GM12872 (cell line): ENCODE measurements around the gene HOXD10.

Experiments used
- TF ChIP-seq, protein P1 (sequence below): IDR thresholded peaks from 3 replicates; pipeline ENCODE4 v1.5.1; 2011; ENCODE audit warnings: low read depth, mild to moderate bottlenecking, low read length, moderate library complexity; ENCODE audit not compliant: insufficient read depth

HOXD10 gene

DNA sequence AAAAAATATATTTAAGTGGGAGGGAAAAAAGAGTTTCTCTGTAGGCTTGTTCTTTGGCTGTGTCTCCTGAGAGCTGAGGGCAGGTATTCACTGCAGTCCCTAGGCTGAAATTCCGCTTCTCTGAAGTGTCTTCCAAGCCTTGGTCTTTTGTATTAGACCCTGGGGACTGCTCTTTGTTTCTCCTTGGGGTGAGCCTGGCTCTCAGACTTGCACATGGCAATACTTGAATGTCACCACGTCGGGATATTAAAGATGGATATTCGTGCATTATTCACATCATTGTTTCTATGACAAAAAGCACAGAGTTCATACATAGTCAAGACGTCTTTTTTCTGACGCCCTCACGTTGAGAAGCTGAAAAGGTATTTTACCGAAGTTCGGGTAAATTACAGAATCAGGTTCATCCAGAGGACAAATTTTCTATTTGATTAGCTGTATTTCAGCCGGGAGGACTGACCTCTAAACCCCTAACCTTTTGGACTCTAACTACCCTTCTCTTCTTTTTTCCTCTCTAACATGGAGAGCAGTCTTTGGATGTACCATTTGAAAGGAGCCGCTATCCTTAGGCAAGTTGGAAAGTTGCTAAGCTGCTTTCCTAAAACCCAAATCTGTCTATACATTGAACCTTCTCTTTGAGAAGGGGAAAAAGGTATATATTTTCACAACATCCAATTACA lies 38.1 kb downstream of the HOXD10 start:
- TF ChIP-seq, protein P1, sequence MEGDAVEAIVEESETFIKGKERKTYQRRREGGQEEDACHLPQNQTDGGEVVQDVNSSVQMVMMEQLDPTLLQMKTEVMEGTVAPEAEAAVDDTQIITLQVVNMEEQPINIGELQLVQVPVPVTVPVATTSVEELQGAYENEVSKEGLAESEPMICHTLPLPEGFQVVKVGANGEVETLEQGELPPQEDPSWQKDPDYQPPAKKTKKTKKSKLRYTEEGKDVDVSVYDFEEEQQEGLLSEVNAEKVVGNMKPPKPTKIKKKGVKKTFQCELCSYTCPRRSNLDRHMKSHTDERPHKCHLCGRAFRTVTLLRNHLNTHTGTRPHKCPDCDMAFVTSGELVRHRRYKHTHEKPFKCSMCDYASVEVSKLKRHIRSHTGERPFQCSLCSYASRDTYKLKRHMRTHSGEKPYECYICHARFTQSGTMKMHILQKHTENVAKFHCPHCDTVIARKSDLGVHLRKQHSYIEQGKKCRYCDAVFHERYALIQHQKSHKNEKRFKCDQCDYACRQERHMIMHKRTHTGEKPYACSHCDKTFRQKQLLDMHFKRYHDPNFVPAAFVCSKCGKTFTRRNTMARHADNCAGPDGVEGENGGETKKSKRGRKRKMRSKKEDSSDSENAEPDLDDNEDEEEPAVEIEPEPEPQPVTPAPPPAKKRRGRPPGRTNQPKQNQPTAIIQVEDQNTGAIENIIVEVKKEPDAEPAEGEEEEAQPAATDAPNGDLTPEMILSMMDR, result no peak

DNA sequence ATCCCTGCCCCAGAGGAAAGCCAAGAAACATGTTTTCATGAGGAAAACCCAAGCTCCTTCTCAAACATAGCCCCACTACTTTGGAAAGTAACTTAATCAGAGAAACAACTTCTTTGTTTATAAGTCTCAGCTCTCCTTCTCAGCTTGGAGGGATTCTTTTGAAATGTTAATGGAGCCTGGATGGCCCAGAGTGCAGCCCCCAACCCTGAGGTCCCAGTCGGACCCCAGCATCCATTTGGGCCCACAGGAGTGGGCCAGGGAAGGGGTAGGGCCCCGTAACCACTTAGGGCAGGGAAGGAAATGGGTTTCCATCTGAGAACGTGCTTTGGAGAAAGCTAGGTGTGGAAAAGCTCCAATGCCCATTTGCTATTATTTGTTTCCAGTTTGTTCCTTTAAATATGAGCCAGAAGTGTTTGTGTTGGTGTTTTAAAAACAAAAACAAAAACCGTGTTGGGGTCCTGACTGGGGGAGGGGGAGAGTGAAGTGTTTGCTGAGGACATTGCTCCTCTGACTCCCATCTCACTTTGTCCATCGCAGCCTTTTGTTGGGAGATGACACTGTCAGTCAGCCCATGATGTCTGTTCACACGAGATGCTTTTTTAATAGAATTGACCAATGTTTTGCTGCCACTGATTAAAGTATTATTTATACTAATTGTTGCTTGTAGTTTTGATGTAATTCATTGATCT lies 38.9 kb downstream of the HOXD10 start:
- TF ChIP-seq, protein P1, result no peak

DNA sequence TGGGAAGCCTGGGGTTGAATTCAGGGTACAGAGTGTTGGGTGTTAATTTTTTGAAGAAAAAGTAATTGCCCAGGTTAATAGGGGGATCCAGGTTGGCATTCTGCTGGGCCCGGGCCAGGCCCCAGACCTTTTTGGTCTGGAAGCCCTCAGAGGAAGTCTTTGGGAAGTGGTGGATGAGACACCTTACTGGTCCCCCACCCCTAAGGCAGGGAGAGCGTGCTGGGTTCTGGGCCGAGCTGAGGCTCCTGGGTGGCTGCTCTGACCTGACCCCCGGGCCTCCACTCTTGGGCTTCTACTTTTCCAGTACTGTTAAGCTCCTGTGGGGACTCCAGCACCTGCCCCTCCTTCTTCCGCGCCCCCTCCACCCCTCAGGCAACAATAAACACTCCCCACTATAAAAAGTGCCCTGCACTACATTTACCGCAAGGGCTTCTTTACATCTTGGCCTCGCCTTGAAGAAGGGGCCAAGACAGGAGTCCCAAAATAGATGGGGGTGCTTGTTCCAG lies 39.8 kb downstream of the HOXD10 start:
- TF ChIP-seq, protein P1, result no peak

DNA sequence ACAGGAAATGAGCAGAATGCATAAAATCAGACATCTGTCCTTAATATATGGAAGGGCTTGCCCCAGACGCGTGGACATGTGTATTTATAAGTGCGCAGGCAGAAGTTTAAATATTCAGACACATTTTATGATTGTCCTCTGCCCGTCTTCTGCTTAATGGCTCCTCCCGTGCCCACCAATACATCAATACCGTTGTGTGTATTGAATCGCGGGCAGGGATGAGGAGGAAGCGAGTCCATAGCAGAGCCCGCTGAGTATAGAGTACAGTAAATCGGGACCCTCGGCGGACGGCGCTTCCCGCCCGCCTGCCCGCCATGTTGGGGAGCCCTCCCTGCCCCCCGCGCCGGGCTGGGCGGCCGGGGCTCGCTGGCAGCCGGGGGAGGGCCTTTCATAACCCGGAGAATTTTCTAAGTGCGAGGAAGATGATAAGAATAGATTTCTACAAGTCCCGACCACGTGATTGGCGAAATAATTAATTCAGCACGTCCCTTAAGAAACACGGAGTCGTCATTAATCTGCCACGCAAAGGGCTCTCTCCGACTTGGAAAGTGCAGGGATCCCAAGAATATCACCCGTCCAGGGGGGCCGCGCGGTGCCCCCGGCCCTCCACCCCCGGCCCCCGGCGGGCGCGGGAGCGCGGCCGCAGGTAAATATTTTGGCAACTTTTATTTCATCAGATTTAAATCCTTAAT lies 40.4 kb downstream of the HOXD10 start, which contains the start of gene HOXD3:
Gene HOXD3 (plus strand): TSS at position 501 of the 692 bp plus-strand sequence. CDS start 11,808 bp downstream, outside the sequence.
- TF ChIP-seq, protein P1, result no peak

DNA sequence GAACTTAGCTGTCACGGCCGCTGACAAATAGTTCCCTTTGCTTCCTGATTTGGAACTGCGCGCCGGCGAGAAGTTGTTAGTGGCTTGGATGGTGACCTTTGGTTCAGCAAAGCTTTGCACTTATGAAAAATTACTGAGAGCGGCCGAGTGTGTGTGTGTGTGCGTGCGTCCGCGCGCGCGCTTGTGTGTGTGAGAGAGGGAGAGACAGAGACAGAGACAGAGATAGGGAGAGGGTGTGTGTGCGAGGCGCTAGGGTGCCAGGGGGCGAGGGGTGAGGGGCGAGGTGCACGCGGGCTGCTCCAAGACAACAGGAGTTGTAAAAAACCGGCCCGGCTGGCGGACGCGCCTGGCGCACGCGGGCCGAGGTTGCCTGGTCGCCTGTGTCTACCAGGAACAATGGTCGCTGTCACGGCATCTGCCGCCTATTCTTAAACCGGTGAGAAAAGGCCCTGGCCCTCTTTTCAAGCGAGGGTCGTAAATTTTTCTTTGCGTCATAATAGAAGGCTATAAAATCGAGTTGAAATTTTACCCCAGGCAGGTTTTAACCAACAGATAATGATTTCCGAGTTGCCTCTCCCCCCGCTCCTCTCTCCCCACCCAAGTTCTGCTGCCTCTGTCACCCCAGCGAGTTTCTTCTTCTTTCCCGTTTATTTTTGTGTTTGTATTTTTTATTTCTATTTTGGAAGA lies 41.1 kb downstream of the HOXD10 start:
- TF ChIP-seq, protein P1, result no peak

- TF ChIP-seq, protein P1, result no peak
These were observed 41.6 kb downstream of the HOXD10 start for GRCh38 chr2:176158186-176158591.
